Measurements from ENCODE around the gene CXXC5.

The CXXC5 gene

GRCh38 chr5:139678751-139679750, 30.9 kb downstream of the CXXC5 start:
- Histone ChIP-seq H3K27me3 (ENCODE audit: insufficient read depth, low read depth) (no peaks in the 10 kb centered on the region), H3K4me2 (no peak overlapping the region), H3K9ac (no peak overlapping the region), H4K20me1 (ENCODE audit: insufficient read depth) (no peaks in the 10 kb centered on the region), H2AFZ (ENCODE audit: low read depth) (no peak overlapping the region), H3K36me3 (ENCODE audit: insufficient read depth) (0 out of 2 replicates have a peak, but pooled peaks cover 4% of the 10 kb centered on the region), H3K79me2 (ENCODE audit: insufficient read depth, low read depth) (peaks cover 35% of the 10 kb centered on the region), H3K4me3 (IDR thresholded peaks at IDR 0.05; ENCODE audit: insufficient read depth, low read depth, low read length) (no peak overlapping the region), H3K4me1 (ENCODE audit: low read depth, poor library complexity, severe bottlenecking) (peaks cover 18% of the 10 kb centered on the region), H3K27ac (no peak overlapping the region)
- TF ChIP-seq, protein P1, sequence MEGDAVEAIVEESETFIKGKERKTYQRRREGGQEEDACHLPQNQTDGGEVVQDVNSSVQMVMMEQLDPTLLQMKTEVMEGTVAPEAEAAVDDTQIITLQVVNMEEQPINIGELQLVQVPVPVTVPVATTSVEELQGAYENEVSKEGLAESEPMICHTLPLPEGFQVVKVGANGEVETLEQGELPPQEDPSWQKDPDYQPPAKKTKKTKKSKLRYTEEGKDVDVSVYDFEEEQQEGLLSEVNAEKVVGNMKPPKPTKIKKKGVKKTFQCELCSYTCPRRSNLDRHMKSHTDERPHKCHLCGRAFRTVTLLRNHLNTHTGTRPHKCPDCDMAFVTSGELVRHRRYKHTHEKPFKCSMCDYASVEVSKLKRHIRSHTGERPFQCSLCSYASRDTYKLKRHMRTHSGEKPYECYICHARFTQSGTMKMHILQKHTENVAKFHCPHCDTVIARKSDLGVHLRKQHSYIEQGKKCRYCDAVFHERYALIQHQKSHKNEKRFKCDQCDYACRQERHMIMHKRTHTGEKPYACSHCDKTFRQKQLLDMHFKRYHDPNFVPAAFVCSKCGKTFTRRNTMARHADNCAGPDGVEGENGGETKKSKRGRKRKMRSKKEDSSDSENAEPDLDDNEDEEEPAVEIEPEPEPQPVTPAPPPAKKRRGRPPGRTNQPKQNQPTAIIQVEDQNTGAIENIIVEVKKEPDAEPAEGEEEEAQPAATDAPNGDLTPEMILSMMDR (conservative IDR thresholded peaks at IDR 0.05; ENCODE audit: low read depth, low read length) = no peak

- TF ChIP-seq, protein P1 (conservative IDR thresholded peaks at IDR 0.05; ENCODE audit: low read depth, low read length) = no peak
- no peak overlapping the region for H2AFZ ChIP-seq (ENCODE audit: low read depth)
- H3K4me3 ChIP-seq (IDR thresholded peaks at IDR 0.05; ENCODE audit: insufficient read depth, low read depth, low read length) = no peak overlapping the region
- H3K79me2 ChIP-seq (ENCODE audit: insufficient read depth, low read depth) = peaks cover 20% of the 10 kb centered on the region; the same call in 1 of the 2 replicates
- no peak overlapping the region for H3K27ac ChIP-seq
- no peaks in the 10 kb centered on the region for H4K20me1 ChIP-seq (ENCODE audit: insufficient read depth)
- H3K4me2 ChIP-seq = no peak overlapping the region
- H3K4me1 ChIP-seq (ENCODE audit: low read depth, poor library complexity, severe bottlenecking) = peaks cover 3% of the 10 kb centered on the region
- H3K36me3 ChIP-seq (ENCODE audit: insufficient read depth) = 0 out of 2 replicates have a peak, but pooled peaks cover 4% of the 10 kb centered on the region
- no peaks in the 10 kb centered on the region for H3K27me3 ChIP-seq (ENCODE audit: insufficient read depth, low read depth)
- no peak overlapping the region for H3K9ac ChIP-seq
These were observed 32.4 kb downstream of the CXXC5 start for GRCh38 chr5:139680368-139681111.

DNA sequence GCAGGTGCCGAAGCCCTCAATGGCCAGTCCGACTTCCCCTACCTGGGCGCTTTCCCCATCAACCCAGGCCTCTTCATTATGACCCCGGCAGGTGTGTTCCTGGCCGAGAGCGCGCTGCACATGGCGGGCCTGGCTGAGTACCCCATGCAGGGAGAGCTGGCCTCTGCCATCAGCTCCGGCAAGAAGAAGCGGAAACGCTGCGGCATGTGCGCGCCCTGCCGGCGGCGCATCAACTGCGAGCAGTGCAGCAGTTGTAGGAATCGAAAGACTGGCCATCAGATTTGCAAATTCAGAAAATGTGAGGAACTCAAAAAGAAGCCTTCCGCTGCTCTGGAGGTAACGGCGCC, 32.9 kb downstream of the CXXC5 start:
- H4K20me1 ChIP-seq (ENCODE audit: insufficient read depth) = no peaks in the 10 kb centered on the region
- H3K9ac ChIP-seq = no peak overlapping the region
- H3K27me3 ChIP-seq (ENCODE audit: insufficient read depth, low read depth) = no peaks in the 10 kb centered on the region
- H3K4me3 ChIP-seq (IDR thresholded peaks at IDR 0.05; ENCODE audit: insufficient read depth, low read depth, low read length) = no peak overlapping the region
- 0 out of 2 replicates have a peak, but pooled peaks cover 4% of the 10 kb centered on the region for H3K36me3 ChIP-seq (ENCODE audit: insufficient read depth)
- peaks cover 17% of the 10 kb centered on the region; the same call in 1 of the 2 replicates for H3K79me2 ChIP-seq (ENCODE audit: insufficient read depth, low read depth)
- H3K4me2 ChIP-seq = no peak overlapping the region
- no peak overlapping the region for H3K27ac ChIP-seq
- no peaks in the 10 kb centered on the region for H3K4me1 ChIP-seq (ENCODE audit: low read depth, poor library complexity, severe bottlenecking)
- TF ChIP-seq, protein P1 (conservative IDR thresholded peaks at IDR 0.05; ENCODE audit: low read depth, low read length) = no peak
- no peak overlapping the region for H2AFZ ChIP-seq (ENCODE audit: low read depth)

DNA sequence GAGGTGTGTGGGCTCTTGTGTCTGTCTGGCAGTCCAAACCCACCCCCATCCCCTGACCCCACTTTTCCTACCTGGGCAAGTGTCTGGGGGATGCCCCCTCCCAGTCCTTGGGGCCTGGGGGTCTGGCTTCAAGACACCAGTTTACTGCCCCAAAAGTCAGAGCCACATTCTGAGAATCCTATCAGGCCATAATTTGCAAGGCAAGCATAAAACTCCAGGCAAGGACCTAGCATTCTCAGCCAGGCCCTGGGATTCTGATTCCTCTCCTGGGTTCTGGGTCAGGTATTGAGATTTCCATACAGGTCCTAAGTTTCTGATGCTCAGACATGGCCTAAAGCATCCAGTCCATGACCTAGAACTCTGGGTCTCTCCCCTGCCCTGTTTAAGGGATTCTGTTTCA, 33.3 kb downstream of the CXXC5 start:
- H3K36me3 ChIP-seq (ENCODE audit: insufficient read depth) = 0 out of 2 replicates have a peak, but pooled peaks cover 4% of the 10 kb centered on the region
- H2AFZ ChIP-seq (ENCODE audit: low read depth) = no peak overlapping the region
- no peak overlapping the region for H3K9ac ChIP-seq
- H4K20me1 ChIP-seq (ENCODE audit: insufficient read depth) = no peaks in the 10 kb centered on the region
- peaks cover 17% of the 10 kb centered on the region; the same call in 1 of the 2 replicates for H3K79me2 ChIP-seq (ENCODE audit: insufficient read depth, low read depth)
- H3K4me1 ChIP-seq (ENCODE audit: low read depth, poor library complexity, severe bottlenecking) = peaks cover 3% of the 10 kb centered on the region
- TF ChIP-seq, protein P1 (conservative IDR thresholded peaks at IDR 0.05; ENCODE audit: low read depth, low read length) = no peak
- no peak overlapping the region for H3K27ac ChIP-seq
- no peak overlapping the region for H3K4me3 ChIP-seq (IDR thresholded peaks at IDR 0.05; ENCODE audit: insufficient read depth, low read depth, low read length)
- H3K4me2 ChIP-seq = no peak overlapping the region
- no peaks in the 10 kb centered on the region for H3K27me3 ChIP-seq (ENCODE audit: insufficient read depth, low read depth)

All from KMS-11 (cell line).